ENCODE results near the gene FUT1.
"Not testable (repeated sequence)": the region's sequence is repeated elsewhere in the genome, so short reads cannot be mapped to it uniquely, and the experiment has no call there.

FUT1 gene

DNA sequence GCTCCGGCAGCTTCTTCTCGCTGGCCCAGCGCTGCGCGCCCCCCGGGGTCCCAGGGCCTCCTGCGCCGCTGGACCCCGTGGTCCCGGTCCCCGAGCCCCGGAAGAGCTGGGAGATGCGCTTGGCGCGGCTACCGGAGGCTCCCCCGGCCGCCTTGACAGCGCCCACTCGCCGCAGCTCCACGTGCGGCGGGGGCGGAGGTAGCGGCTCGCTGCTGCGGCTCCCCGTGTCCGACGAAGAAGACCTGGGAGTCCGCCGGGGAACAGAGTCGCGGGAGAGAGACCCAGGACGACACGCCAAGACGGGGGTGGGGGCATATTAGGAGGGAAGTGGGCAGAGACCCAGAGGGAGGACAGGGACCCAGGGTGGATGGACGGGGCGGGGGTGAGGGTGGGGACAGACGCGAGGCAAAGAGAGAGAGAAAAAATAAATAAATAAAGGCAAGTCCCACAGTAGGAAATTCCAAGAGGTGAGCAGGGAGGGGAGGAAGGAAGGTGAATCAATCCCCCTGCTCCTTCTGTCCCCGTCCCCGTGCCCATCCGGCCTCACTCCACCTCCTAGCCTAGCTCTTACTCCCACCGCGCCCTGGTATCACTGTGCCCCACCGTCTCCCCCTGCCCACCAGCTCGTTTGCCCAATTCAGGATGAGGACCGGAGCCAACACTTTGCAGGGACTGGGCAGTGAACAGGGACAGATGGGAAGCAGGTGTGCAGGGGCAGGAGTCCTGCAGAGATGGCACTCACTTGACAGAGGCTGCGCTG, 12.9 kb downstream of the FUT1 start:
- DNase-seq = no peak

DNA sequence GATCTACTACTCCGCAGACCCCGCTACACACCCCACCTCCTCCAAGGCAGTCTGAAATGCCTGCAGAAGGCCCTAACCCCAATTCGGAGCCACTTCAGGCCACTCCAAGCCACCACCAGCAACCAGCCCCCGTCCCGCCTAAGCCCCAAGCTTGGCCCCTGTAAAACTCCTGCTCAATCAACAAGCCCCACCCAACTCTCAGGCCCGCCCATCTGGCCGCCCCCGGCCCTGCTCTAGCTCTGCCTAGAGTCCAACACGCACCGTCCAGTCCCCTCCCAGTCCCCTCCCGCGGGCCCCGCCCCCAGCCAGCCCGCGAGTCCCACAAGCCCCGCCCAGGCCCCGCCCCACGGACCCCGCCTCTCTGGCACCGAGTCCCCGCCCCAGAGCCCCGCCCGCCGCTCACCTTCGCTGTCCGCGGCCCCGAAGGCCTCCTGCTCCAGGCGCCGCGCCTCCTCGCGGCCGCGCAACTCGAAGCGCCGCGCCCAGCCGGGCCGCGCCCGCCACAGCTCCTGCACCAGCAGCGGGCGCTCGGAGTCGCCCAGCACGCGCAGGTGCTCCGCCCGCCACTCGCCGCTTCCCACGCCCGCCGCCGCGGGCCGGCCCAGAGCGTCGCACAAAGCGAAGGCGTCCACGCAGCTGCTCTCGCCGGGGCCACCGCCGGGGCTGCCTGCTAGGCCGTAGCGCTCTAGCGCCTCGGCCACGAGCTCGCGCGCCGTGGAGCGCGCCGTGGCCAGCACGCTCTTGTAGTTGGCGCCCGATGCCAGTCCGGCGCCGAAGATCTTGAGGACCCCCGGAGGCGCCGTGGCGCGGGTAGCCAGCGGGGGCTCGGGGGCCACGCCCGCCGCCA, 13.7 kb downstream of the FUT1 start:
- peak; percentile 86 for DNase-seq

DNA sequence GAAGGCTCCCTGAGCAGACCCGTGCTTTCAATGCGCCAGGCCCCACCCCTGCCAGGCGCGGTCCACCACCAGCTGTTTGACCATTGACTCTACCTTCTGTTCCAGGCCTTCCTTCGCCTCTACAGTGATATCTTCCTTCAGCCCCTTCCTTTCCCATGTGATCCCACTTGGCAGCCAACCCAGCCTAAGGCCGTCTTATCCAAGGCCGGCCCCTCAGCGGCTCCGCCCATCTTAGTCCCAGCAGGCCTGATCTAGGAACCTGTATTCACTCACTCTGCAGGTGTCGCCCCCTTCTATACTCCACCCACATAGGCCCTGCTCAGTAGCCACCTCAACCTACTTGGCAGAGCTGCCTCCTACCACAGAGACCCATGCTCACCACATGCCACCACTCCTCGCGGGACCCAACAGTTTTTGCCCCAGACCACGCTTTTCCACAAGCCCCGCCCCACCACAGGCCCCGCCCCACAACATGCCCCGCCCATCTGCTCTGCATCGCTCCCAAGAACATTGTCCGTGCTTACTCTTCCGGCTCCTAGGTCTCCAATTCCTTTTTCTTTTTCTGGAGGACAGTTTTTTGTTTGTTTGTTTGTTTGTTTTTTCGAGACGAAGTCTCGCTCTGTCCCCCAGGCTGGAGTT, 15.0 kb downstream of the FUT1 start:
- DNase-seq = no peak

DNA sequence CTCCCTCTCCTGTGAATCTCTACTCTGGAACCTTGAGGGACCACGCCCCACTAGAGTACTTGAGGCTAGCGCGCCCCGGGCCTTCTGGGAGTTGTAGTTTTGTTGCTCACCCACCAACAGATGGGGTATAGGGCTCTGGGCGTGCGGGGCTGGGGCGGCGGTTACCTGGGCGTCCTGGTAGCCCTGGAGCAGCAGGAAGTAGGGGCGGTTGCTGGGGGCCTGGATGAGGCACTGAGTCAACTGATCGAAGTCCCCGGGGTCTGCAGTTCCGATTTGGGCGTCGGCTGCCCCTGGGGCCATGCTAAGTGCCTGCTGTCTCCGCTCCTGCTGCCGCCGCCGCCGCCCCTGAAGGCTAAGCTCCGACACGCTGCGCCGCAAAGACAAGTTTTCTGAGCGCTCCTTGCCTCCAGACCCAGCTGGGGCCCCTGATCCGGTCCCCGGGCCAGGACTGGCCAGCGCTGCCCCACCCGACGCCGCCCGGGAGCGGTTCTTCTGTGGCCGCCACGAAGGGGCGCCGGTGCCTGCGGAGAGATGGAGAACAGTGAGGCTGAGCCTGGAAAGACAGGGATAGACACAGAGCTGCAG, 17.3 kb downstream of the FUT1 start:
- DNase-seq = no peak

DNA sequence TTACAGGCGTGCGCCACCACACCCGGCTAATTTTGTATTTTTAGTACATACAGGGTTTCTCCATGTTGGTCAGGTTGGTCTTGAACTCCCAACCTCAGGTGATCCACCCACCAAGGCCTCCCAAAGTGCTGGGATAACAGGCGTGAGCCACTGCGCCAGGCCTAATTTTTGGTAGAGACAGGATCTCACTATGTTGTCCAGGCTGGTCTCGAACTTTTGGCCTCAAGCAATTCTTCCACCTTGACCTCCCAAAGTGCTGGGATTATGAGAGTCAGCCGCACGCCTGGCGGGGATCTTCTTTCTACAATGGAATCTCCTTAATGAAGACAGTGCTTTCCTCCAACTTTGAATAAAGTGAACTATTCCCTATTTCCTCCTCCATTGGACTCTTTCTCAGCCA, 17.8 kb downstream of the FUT1 start:
- DNase-seq = no peak

DNA sequence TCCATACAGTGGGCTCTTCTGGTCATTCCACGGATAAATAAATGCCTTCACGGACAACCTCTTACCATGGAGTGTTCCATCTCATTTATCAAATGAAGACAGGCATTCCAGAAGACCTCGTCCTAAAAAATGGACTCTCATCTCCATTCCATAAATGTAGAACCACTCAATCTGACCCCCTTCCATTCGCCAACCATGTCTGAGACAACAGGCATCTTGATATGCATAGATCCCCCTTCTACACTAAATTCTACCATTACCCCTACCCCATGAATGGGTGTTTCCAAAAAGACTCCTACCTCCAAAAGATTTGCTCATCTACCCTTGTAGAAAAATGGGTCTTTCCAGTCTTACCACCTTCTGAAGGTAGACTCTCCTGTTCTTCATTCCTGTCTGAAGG, 21.0 kb downstream of the FUT1 start:
- DNase-seq = no peak

DNA sequence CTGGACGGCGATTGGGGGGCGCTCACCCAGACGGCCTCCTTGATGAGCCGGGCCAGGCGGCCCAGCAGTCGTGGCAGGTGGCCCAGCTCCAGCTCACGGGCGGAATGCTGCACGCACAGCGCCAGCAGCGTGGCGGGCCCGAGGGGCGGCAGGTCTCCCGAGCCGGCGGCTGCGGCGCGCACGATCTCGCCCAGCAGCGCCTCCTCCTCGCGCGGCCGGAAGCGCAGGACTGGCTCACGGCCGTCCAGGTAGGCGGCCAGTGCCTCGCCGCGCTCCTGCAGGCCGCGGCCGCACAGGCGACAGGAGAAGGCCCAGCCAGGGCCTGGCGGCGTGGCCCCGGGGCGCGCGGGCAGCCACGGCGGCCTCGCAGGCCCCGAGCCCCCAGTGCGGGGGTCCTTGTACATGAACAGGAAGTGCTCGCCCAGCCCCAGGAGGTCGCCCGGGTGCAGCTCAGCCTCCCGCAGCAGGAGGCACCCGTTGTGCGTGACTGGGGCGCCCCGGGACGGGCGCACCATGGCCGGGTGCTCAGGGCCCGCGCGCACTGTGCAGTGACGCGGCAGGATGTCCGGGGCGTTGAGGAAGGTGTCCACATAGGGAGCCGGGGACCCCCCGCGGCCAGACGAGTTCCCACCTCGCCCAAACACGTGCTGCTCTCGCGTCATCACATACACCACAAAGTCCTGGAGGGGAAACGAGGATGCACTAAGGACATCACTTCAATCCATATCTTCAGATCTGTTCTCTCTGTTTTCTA, 23.4 kb downstream of the FUT1 start:
- DNase-seq = no peak

DNA sequence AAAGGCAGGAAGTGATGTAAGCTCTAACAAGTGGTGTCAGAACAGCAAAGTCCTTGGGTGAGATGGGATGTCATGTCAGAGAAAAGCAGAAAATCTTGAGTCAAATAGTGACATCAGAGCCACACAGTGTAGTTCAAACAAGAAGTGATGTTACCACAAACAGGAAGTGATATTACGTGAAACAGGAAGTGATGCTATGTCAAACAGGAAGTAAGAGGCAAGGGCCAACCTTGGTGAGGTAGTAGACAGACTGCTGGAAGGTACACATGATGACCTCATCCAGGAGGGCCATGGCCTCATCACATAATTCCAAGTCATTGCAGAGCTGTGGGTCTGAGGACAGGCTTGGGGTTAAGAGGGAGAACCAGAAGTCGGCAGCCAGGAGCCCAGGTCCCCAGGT, 25.9 kb downstream of the FUT1 start:
- no peak for DNase-seq

DNA sequence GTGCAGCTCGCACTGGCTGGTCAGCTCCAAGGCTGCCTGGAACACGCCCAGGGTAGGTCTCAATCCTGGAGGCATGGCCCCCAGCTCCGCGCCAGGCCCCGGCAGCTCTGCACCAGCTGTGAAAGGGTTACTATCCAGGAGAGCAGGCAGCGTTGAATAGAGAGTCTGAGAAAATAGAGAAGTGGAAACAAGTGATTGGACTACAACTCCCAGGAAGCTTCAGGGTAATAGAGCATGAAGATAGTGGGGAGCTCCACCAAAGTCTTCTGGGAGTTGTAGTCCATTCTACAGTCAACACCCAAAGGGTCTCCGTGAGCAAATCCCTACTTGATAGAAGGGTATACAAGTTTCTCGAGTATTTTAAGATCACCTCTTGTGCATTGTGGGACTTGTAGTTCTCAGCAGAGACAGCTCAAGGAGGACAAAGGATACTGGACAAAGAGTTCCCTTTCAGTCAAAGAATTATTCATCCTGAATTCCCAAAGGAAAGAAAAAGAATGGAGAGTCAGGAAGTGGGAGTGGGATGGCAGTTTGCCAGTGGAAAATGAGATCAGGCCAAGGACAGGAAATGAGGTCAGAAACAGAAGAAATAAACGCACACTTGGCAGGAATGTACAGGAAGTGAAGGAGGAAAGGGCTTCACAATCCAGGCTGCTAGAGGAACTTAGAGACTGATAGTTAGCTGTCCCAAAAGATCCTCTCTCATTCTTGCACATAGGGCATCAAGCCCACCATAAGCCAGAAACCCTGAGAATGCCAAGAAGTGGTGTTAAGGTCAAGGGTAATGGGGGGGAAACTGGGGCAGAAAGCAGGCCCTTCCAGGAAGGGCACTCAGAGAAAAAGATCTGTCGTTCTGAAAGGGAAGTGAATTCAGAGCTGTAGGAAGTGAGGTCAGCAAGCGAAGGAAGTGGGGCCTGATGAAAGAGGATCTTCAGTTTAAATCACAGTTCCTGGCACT, 27.4 kb downstream of the FUT1 start:
- DNase-seq = no peak

DNA sequence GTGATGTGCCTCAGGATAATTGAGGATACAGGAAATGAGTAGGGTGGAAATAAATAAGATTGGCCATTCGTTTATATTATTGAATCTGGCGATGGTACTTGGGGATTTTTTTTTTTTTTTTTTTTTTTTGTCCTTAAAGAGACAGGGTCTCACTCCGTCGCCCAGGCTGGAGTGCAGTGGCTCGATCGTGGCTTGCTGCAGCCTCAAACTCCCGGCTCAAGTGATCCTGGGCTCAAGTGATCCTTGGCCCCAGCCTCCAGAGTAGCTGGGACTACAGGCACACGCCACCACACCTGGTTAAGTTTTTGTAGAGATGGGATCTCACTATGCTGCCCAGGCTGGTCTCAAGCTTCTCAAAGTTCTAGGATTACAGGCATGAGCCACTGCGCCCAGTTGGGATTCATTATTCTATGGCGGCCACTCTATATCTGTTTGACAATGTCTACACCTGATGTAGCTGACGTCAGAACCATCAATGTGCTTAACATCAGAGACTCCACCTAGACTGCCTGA, 30.2 kb downstream of the FUT1 start:
- no peak for DNase-seq

DNA sequence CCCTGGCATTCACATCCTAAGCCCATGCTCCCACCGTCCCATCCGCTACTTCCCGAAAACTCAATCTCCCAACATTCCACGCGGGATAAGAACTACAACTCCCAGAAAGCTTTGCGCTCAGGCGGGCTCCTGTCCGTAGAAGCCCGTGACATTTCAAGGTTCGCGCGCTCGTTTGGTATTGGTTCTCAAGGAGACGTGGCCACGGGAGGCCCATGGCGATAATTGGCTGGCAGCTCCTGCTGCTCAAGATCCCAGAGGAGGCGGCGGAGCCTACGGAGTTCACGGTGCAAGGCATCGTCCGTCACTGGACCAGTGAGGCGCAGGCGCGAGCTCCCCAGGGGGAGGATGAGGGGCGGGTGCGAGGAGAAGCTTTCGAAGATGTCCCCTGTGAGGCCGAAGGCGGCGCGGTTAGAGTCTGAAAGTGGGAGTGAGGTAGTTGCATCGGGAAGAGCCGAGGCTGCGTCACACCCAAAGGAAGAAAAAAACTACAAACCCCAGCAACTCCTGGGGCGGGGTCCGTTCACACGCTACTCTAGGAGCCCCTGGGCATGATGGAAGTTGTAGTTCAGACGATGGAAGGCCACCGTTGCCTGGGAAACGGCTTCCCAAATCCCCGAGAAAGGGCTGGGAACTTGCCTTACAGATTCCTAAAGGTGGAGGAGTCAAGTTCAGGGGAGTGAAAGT, 31.7 kb downstream of the FUT1 start:
- peak; percentile 86 for DNase-seq

DNA sequence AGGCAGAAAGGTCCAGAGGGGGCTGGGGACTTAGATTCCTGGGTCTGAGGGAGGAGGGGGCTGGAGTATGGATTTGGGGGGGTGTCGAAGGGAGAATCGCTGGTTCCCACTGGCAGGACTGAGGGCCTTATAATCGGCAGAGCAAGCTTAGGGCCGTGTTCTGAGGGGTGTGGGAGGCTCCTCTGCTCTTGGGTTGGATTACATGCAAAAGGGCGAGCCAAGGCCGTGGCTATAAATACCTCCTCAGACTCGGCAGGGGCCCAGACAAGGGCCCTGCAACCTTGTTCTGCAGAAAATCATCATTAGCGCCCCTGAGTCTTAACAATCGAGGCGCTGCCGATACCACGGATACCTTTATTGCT, 32.2 kb downstream of the FUT1 start:
- no peak for DNase-seq

DNA sequence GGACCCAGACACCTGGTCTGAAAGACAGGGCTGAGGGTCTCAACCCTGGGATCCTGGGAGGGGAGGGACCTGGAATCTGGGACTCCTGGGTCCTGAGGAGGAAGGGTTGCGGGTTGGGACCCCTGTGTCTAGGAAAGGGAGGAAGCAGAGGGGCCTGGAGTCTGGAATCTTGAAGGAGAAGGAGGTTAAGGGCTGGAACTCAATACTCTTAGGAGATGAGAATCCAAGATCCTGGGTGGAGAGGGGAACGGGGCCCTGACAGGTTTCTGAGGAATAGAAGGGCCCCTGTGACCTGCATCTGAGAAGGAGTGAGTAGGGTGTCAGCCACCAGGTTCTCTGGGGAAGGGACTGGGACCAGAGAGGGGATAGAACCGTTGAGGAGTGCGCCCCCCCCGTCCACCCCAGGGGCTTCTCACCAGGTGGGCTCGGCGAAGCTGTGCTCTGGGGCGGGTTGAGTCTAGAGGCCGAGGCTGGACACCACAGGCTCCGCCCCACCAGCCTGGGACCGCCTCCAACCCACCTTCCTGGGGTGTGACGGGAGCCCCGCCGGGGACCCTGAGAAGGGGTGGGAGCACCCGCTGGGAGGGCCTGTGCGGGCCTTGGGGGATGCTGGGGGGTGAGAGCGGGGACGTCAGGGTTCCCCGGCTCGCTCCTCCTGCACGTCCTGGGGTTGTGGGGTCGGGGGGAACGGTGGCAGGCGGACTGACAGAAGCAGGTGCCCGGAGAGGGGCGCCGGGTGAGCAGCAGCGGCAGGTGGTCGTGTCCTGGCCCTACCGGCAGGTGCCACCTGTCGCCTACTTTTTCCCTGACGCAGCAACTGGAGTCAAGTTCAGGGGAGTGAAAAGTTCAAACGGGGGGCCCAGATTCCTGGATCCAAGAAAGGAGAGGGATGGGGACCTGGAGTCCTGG, 32.9 kb downstream of the FUT1 start, which contains the start of gene MAMSTR:
TSS of gene MAMSTR (minus strand) at position 463 of the 909 bp plus-strand sequence. CDS start 694 bp downstream, outside the sequence.
- no peak for DNase-seq

DNA sequence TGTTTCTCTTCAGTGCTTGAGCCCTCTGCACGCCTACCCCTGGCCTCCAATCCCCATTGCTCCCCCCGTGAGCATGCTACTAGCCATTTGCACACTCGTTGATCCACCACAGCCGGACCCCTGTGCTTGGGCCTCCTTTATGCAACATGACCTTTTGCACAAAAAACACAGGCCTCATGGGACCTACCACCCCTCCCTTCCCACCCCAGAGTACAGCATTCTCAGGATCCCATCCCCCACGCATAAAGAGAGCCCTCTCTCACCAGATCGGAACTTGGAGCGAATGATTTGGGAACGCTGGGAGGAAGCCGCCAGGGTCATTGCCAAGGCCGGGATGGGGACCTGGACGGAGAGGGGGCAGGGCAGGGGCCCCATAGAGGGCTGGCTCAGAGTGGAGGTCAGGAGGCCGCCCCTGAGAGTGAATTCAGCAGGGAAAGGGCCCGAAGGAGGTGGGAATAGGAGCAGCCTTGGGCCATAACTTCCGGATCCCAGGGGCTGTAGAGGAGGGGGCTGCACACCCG, 33.7 kb downstream of the FUT1 start:
- no peak for DNase-seq

DNA sequence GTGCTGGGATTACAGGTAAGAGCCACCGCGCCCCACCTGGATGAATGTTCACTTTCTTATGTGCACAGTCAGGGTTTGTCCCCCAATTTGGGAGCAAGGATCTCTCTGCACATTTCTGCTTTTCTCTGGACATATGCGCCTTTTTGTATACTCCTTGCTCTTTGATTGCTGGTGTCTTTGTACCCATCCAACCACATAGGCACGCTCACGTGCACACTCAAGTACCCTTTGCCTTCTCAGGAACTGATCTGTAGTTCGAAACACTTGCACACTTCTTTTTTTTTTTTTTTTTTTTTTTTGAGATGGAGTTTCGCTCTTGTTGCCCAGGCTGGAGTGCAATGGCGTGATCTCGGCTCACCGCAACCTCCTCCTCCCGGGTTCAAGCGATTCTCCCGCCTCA, 34.3 kb downstream of the FUT1 start:
- DNase-seq = not testable (repeated sequence)

DNA sequence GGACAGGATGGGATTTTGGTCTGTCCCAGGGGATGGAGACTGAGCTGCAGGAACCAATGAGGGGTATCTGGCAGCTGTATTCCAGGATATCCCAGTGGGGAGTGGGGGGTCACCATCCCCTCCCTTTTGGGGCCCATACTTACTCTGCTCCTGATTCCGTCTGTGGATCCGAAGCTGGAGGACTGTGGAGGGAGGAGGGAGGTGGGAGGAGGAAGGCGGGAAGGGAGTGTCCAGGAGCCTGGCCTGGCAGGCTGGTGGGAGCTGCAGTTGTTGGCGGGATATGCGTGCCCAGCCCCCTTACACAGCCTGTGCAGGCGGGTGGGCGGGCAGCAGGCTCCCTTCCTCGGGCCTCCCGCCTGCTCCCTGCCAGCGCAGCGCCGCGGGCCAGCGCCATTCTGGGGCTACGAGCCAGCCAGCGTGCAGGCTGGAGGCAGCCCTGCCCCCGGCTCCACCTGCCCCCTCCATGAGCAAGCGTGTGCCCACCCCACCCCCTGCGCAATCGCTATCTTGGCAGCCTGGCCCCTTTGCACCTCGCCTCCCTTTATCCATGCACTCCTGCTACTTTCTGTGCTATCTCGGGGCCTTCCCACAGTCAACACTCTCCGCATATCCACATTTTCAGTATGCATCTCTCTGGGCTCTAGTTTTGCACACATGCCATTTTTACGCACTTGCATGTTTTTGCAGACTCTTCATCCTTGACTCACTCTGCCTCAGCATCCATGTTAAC, 35.7 kb downstream of the FUT1 start:
- no peak for DNase-seq

DNA sequence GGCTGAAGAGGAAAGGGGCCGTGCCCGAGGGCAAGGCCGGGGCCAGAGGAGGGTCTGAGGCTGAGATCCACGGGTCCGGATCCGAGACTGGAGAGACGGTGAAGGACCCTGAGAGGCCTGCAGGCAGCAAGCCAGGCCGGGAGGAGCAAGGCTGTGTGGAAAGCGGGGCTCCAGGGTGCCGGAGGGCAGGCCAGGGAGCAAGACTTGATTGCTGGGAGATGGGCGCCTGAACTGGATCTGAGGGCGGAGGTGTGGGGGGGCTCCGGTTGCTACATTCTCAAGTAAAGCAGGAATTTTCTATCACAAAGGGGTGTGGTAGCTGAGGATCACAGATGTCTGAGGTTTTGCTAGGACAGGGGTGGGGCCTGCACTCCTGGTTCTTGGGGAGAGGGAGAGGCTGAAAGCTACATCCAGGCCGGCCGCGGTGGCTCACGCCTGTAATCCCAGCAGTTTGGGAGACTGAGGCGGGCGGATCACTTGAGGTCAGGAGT, 36.7 kb downstream of the FUT1 start:
- DNase-seq = no peak

Data from activated effector memory CD4-positive, alpha-beta T cell treated with Interleukin-2 at 50 U/mL for 16 hours (primary cell).